GF-D8 (cell line): ENCODE data around the gene CHRNB1.
A peak's percentile ranks its signal among the peaks of the same experiment; 100 is the strongest.
"Not testable (repeated sequence)": the region's sequence is repeated elsewhere in the genome, so short reads cannot be mapped to it uniquely, and the experiment has no call there.

Experiments used
- DNase-seq: peaks from one replicate; lab custom pipeline; 2025; lab: John Stamatoyannopoulos, UW

CHRNB1 gene

GRCh38 chr17:7468804-7469389, 24.0 kb downstream of the CHRNB1 start:
- no peak for DNase-seq

GRCh38 chr17:7469843-7470242, 25.0 kb downstream of the CHRNB1 start:
- DNase-seq, result not testable (repeated sequence)

GRCh38 chr17:7470457-7470973, 25.7 kb downstream of the CHRNB1 start:
- DNase-seq, result not testable (repeated sequence)

DNA sequence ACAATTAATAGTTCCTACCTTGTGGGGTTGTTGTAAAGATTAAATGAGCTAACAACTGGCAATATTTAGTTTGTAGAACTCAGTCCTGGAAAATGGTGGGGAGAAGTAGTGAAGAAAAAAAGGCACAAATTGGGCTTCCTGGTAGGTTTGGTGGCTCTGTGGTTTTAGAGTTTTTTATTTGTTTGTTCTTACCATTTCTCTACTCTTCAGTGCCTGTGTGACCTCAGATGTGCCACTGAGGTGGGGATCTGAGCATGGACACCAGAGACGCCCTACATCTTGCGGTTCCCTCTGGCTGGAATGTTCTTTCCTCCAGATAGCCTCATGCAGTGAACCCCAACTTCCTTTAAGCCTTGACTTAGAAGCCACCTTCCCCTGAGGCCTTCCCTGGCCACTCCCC, 26.9 kb downstream of the CHRNB1 start:
- DNase-seq, result no peak

GRCh38 chr17:7474767-7475166, 29.9 kb downstream of the CHRNB1 start:
- not testable (repeated sequence) for DNase-seq

DNA sequence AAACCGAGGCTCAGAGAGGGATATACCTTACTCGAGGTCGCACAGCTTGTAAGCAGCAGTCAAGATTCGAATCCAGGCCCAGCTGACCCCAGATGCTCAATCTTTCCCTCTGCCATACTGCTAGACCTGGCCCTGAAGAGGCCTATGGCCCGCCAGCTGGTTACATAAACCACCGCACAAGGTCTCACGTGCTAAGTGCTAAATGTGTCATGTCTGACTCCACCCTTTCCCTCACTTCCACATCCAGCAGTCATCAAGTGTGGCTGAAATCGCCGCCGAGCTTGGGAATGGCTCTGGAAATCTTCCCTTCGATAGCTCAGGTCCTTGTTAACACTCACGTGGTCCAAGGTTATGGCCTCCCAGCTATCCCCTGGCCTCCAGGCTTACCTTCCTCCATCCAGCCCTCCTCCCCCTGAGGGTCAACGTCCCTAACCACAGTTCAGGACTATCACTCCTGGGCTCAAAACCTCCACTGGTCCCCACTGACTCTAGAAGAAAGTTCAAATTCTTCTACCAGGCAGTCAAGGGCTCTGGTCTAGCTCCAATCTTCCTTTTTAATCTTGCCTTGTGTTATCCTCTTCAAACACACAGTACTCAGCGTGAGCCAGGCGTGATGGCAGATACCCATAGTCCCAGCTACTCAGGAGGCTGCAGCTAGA, 31.0 kb downstream of the CHRNB1 start:
- DNase-seq, result no peak

DNA sequence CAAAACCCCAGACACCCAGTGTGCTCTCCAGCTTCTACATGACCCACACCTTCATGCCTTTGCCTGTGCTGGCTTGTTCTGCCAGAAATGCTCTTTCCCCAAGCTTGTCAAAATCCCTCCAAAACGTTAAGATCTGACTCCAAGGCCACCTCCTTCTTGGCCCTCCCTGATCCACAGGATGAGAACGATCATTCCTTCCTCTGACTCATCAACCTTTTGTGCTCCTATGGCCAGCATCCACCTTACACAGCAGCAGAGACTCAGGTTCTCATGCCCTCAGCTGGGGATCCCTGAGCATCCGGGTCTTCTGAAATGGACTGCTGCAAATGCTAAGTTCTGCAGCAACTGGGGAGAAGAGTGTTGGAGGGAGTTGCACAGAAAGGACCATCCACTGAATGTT, 31.6 kb downstream of the CHRNB1 start:
- DNase-seq, result no peak

GRCh38 chr17:7476951-7477350, 32.1 kb downstream of the CHRNB1 start:
- DNase-seq, result no peak

DNA sequence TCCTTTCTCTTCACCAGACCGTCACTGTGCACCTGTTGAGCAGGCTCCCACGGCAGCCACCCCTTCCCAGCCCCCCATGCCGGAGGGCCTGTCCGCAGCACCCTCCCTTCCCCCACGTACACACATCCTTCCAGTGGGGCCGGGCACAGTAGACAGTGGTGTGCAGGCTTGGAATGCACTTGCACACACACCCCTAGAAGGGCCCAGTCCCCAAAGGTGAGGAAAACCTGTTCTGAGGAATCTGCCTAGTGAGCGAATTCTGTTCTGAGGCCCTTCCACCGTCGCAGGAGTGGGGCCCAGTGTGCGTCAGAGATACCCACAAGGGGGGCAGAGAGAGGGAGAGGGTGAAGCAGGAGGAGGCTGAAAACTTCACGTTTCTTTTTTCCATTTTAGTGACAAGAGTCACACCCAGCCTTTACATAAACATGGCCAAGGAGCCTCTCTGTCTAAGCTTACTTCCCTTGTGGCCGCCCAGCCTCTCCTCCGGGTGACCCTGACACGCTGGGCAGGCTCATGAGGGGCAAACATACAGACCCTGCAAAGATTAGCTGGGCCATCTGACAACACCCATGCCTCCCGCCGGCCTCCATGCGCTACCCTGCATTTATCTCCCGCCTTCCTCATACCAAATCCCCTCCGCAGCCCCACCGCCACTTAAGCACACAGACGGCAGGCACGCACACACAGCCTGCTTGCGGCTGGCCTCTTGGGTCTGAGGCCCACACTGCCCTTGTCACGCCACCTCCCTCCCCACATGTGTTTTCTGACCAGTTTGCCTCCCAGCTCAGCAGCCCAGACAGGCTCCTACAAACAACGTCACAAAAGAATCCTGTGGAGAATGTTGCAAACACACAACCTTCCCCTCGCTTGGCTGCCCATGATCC, 32.8 kb downstream of the CHRNB1 start:
- no peak for DNase-seq

DNA sequence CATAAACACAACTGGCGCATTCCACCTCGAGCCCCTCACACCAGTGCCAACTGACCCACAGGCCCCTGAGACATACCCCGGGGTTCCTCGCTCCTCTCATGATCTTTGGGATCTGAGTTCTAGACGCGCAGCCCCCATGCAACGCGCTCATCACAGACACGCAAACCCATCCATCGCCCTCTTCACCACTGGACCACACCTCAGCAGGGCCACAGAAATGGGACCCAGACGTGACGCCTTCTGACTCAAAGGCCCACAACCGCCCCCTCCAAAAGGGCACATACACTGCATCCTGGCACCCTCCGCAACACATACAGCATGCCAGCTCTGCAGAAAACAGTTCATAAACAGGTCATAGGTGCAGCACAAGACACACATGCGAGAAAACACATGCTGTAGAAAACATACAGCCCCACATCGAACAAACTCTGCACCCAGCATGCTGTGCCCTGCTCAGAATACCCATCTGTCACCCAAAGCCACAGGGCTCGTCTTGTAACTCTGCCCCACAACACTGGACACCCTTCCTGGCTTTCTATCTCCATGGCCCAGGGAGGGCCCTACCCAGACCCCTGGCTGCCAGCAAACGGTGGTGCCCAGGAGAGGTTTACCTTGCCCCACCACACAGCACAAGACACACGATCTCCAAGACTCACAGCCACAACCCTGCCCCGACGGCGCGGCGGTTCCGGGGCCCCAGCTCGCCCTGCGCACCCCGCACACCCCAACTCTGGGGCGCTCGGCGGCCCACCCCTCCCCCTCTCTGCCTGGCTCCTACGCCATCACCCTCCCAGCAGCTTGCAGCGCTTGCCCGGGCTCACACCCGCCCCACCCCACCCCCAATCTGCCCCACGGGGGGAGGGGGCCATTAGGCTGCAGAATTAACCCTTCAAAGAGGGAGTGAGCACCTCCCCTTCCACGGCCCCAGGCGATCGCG, 33.7 kb downstream of the CHRNB1 start:
- no peak for DNase-seq

DNA sequence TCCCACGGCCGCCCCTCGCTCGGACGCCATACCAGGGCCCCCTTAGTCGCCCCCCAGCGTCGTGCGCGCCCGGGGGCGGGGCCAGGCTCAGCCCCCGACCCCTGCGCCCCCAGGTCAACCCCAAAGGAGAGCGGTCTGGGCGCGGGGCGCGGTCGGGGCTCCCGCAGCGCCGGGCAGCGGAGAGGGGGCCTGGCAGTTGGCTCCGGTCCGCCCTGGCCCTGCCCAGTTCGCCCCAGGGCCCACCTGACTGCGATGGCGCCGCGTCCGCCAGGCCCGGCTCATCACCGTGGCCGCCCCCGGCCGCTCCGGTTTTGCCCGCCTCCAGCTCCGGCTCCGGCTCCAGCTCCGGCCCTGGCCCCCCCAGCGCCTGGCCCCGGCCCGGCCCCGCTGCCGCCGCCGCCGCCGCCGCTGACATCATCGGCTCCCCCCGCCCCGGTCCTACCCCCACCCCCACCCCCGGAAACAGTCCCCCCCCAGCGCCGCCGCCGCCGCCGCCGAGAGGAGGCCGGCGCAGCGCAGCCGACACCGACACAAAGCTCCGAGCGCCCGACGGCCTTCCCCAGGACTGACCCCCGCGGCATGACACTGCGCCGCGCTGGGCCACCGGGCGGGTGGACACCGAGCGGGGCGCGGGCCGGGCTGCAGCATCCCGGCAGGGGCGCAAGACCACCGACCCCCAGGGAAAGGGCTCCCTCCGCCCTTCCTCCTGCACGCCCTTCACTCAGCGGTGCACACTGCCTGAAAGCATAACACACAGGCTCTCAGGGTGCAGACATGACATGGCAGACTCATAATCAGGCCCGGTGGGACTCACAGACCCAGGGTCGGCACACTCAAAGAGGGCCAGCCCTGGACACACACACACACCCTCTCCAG, 34.6 kb downstream of the CHRNB1 start, which contains the start of gene ZBTB4:
ZBTB4 (minus strand) TSS at position 419 of the 876 bp plus-strand sequence. CDS start 12,830 bp downstream, outside the sequence.
- no peak for DNase-seq

DNA sequence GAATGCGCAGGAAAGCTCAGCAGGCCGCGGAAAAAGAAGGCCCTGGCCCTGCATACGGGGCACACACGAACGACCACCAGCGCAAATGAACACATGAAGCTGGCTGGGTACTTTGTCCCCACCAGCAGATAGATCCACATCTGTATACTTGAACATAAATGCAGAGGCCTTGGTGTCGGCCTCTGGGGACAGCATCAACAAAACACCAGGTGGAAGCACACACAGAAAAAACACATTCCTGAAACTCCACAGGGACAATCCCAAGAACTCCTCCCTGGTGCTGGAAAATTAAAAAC, 35.2 kb downstream of the CHRNB1 start:
- no peak for DNase-seq

DNA sequence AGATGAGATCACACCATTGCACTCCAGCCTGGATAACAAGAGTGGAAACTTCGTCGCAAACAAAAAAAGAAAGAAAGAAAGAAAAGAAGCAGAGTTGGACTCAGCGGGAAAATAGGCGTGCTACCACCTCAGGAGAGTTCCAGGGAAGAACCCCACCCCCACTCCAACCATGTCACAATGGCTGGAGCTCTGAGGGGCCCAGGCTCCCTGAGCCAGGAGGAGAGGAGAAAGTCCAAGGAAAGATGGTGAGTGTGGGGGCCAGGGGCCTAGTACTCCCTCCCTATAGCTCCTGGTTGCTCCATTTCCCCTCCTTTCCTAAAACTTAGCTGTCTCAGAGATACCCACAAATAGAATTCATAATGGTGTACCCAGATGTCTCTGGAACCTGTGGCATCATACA, 36.4 kb downstream of the CHRNB1 start, which contains the start of gene SLC35G6:
SLC35G6 (plus strand) TSS at position 172 of the 400 bp plus-strand sequence; CDS start at position 243, 71 bp downstream.
- DNase-seq, result not testable (repeated sequence)

DNA sequence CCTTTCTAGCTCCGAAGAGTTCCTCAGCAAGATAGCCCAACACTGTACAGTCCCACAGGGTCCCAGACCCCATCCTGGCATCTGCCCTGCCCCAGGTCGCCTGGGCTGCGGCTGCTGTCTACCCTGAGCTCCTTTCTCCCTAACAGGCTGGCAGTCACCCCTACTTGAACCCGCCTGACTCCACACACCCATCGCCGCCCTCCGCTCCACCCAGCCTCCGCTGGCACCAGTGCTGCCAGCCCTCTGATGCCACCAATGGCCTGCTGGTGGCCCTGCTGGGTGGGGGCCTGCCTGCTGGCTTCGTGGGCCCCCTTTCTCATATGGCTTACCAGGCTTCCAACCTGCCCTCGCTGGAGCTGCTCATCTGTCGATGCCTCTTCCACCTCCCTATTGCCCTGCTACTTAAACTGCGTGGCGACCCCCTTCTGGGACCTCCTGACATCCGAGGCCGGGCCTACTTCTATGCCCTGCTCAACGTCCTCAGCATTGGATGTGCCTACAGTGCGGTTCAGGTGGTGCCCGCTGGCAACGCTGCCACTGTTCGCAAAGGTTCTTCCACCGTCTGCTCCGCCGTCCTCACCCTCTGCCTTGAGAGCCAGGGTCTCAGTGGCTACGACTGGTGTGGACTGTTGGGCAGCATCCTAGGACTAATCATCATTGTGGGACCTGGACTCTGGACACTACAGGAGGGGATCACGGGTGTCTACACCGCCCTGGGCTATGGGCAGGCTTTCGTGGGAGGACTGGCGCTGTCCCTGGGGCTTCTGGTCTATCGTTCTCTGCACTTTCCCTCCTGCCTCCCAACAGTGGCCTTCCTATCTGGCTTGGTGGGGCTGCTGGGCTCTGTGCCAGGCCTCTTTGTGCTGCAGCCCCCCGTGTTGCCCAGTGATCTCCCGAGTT, 37.2 kb downstream of the CHRNB1 start:
- not testable (repeated sequence) for DNase-seq

DNA sequence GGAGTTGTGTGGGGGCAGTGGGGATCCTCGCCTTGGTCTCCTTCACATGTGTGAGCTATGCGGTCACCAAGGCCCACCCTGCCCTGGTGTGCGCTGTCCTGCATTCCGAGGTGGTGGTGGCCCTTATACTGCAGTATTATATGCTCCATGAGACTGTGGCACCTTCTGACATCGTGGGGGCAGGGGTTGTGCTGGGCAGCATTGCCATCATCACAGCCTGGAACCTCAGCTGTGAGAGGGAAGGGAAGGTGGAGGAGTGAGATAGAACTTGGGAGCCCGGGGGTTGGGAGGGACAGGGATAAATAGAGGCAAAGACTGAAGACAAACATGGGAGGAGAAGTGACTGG, 37.9 kb downstream of the CHRNB1 start:
- not testable (repeated sequence) for DNase-seq

DNA sequence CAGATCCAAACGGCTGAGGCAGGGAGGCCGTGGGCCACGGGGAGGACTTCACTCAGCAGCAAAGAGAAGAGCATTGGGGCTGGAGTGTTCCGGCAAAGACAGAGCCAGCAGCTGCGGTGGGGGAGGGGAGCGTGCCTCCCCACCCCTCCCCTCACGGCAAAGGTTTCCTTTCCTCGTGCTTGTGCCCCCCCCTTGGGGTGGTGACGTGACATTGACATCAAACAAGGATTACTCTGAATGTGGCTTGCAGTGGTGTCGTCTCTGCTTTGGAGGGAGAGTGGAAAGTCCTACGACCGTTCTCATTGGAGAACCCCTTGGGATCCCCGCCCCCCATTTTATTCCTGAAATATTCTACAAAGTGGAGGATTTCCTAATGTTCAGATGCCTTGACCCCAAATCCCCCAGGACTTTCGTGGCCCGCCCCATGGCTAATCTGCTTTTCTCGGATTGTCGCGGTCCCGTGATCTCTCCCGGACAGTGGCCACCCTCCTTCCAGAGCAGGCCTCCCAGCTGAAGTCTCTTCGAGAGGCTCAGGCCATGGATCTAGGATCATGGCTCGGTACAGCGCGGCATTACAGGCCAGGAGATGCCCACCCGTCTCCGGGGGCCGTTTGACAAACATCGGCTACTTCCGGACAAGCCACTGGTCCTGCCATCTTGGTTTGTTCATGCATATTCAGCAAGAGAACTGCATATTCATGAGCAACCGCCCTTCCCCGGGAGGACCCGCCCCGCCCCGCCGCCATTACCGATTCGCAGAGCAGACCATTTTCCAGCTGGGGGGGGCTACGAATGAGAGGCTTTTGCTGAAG, 38.6 kb downstream of the CHRNB1 start:
- DNase-seq, result peak; percentile 64

DNA sequence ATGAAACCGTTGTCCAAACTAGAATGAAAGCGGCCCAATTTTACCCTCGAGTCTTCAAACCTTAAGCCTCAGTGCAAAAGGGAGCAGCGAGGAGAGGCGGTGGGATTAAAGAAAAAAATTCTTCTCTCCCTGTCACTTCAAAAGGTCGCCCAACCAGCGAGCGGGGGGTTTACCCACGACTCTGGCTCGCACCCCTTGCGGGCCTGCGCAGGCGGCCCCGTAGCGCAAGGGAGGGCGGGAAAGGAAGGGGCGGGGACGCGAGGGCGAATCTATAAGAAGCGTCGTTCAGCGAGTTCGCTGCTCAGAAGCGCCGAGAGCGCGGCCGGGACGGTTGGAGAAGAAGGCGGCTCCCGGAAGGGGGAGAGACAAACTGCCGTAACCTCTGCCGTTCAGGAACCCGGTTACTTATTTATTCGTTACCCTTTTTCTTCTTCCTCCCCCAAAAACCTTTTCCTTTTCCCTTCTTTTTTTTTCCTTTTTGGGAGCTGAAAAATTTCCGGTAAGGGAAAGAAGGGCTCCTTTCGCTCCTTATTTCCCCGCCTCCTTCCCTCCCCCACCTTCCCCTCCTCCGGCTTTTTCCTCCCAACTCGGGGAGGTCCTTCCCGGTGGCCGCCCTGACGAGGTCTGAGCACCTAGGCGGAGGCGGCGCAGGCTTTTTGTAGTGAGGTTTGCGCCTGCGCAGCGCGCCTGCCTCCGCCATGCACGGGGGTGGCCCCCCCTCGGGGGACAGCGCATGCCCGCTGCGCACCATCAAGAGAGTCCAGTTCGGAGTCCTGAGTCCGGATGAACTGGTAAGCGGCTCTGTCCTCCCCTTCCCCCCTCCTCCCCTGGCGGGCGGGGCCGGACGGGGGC, 39.4 kb downstream of the CHRNB1 start, which contains the start of gene POLR2A:
POLR2A (plus strand) TSS at position 300 of the 852 bp plus-strand sequence.
- DNase-seq, result peak; percentile 81
